ENCODE measurements around the gene TSTD2.
"Not testable (repeated sequence)": the region's sequence is repeated elsewhere in the genome, so short reads cannot be mapped to it uniquely, and the experiment has no call there.

The TSTD2 gene

DNA sequence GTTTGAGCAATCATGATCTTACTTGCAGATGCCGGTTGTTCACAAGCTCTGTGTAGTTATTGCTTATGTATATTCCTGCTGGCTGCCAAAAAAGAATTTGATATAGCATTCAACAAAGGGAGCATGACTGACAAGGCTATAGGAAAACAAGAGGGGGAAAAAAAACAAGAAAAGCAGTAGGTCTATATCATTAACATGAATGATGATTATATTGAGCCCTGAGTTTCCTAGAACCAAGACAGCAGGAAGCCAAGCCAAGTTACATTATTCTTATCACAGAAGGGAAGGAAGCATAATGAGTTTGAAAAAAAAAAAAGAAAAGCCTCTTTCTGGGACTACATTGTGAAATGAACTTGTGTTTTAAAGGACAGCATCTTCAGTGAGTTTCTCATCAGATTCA, 41.0 kb downstream of the TSTD2 start:
- DNase-seq = no peak
- Mint-ChIP-seq H3K27ac (no peak overlapping the region), H3K36me3 (ENCODE audit: low read depth) (peaks cover 10% of the 10 kb centered on the region), H3K27me3 (ENCODE audit: low read depth, poor library complexity) (peaks cover 11% of the 10 kb centered on the region), H3K4me1 (peaks cover 6% of the 10 kb centered on the region), H3K4me3 (no peak overlapping the region), H3K9me3 (peaks cover 12% of the 10 kb centered on the region)
- TF ChIP-seq, protein P1, sequence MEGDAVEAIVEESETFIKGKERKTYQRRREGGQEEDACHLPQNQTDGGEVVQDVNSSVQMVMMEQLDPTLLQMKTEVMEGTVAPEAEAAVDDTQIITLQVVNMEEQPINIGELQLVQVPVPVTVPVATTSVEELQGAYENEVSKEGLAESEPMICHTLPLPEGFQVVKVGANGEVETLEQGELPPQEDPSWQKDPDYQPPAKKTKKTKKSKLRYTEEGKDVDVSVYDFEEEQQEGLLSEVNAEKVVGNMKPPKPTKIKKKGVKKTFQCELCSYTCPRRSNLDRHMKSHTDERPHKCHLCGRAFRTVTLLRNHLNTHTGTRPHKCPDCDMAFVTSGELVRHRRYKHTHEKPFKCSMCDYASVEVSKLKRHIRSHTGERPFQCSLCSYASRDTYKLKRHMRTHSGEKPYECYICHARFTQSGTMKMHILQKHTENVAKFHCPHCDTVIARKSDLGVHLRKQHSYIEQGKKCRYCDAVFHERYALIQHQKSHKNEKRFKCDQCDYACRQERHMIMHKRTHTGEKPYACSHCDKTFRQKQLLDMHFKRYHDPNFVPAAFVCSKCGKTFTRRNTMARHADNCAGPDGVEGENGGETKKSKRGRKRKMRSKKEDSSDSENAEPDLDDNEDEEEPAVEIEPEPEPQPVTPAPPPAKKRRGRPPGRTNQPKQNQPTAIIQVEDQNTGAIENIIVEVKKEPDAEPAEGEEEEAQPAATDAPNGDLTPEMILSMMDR (IDR thresholded peaks at IDR 0.05) = no peak

DNA sequence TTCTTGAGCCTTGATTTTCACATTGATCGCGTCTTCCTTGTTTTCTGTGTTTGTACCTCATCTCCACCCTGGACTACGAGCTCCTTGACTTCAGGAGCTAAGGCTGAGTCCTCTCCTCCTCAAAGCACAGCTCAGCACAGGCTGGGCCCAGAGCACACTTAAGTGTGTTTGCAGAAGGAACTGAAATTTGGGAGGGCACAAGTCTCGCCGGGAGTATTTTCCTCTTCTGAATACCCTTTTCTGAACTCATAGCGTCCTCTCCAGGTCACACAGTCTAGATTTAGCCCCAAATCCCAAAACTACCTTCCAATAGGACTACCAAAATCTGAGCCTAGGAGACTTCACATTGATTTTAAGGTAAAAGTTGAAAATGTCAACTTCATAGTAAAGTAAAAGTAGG, 41.6 kb downstream of the TSTD2 start:
- no peak overlapping the region for H3K4me3 Mint-ChIP-seq
- H3K27me3 Mint-ChIP-seq (ENCODE audit: low read depth, poor library complexity) = peaks cover 11% of the 10 kb centered on the region
- peaks cover 14% of the 10 kb centered on the region for H3K36me3 Mint-ChIP-seq (ENCODE audit: low read depth)
- peaks cover 18% of the 10 kb centered on the region for H3K9me3 Mint-ChIP-seq
- DNase-seq = no peak
- H3K27ac Mint-ChIP-seq = no peak overlapping the region
- peaks cover 6% of the 10 kb centered on the region for H3K4me1 Mint-ChIP-seq
- TF ChIP-seq, protein P1 (IDR thresholded peaks at IDR 0.05) = no peak

DNA sequence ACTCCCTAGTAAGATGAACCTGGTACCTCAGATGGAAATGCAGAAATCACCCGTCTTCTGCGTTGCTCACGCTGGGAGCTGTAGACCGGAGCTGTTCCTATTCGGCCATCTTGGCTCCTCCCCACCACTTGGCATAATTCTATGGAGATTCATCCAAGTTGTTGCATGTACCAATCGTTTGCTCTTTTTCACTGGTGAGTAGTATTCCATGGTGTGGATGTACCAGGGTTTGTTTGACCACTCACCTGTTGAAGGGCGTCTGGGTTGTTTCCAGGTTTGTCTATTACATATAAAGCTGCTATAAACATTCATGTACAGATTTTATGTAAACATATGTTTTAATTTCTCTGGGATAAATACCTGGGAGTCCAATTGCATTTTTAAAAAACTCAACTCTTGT, 46.3 kb downstream of the TSTD2 start:
- H3K36me3 Mint-ChIP-seq (ENCODE audit: low read depth) = peaks cover 14% of the 10 kb centered on the region
- H3K4me1 Mint-ChIP-seq; H3K27me3 Mint-ChIP-seq (ENCODE audit: low read depth, poor library complexity); H3K4me3 Mint-ChIP-seq; H3K27ac Mint-ChIP-seq; DNase-seq: not testable (repeated sequence)
- H3K9me3 Mint-ChIP-seq = peaks cover 18% of the 10 kb centered on the region

DNA sequence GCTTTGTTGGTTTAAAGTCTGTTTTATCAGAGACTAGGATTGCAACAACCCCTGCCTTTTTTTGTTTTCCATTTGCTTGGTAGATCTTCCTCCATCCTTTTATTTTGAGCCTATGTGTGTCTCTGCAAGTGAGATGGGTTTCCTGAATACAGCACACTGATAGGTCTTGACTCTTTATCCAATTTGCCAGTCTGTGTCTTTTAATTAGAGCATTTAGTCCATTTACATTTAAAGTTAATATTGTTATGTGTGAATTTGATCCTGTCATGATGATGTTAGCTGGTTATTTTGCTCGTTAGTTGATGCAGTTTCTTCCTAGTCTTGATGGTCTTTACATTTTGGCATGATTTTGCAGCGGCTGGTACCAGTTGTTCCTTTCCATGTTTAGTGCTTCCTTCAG, 48.4 kb downstream of the TSTD2 start:
- Mint-ChIP-seq H3K9me3 (peaks cover 21% of the 10 kb centered on the region), H3K36me3 (ENCODE audit: low read depth) (peaks cover 14% of the 10 kb centered on the region)
- H3K27me3 Mint-ChIP-seq (ENCODE audit: low read depth, poor library complexity); H3K4me1 Mint-ChIP-seq; DNase-seq; H3K27ac Mint-ChIP-seq; H3K4me3 Mint-ChIP-seq: not testable (repeated sequence)

DNA sequence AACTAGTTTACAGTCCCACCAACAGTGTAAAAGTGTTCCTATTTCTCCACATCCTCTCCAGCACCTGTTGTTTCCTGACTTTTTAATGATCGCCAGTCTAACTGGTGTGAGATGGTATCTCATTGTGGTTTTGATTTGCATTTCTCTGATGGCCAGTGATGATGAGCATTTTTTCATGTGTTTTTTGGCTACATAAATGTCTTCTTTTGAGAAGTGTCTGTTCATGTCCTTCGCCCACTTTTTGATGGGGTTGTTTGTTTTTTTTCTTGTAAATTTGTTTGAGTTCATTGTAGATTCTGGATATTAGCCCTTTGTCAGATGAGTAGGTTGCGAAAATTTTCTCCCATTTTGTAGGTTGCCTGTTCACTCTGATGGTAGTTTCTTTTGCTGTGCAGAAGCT, 51.6 kb downstream of the TSTD2 start:
- not testable (repeated sequence) for H3K9me3 Mint-ChIP-seq; H3K27ac Mint-ChIP-seq; H3K36me3 Mint-ChIP-seq (ENCODE audit: low read depth); H3K4me1 Mint-ChIP-seq; H3K27me3 Mint-ChIP-seq (ENCODE audit: low read depth, poor library complexity); H3K4me3 Mint-ChIP-seq; DNase-seq

DNA sequence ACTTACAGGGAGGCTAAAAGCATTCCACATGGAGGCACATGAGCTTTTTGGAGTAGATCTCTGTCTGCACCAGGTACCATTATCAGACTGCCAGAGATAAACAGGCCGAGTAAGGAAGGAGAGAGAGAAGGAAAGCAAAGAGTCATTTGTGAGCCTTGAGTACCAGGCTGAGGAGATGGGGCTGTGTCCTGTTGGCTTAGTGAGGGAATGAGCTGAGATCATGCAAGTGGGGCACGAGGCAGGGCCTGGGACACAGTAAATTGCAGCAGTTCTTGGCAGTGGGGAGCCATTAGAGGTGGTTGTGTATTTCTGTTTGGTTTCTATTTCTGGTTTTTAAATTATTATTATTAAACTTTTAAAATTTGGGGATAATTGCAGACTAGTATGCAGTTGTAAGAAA, 53.3 kb downstream of the TSTD2 start:
- Mint-ChIP-seq H3K4me3 (no peak overlapping the region), H3K27ac (no peak overlapping the region), H3K9me3 (peaks cover 4% of the 10 kb centered on the region), H3K36me3 (ENCODE audit: low read depth) (no peaks in the 10 kb centered on the region), H3K4me1 (no peaks in the 10 kb centered on the region), H3K27me3 (ENCODE audit: low read depth, poor library complexity) (peaks cover 13% of the 10 kb centered on the region)
- TF ChIP-seq, protein P1 (IDR thresholded peaks at IDR 0.05) = no peak
- DNase-seq = no peak

DNA sequence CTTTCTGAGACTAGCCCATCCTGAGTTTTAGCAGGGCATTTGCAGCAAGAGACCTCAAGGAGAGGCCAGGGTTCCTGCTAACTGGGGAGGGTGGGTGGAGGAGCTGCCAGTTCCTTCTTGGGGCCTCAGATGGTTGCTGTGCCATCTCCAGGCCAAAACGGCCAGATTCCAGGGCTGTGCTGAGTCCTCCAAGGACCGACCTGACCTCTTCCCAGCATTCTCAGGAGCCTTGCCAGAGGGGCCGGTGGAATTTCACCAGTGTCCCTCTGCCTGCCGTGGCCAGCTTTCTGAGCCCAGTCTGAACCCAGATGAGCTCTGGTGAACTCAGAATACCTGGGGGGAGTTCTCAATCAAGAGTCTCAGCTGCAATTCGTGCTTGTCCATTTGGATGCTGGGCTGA, 54.3 kb downstream of the TSTD2 start:
- Mint-ChIP-seq H3K9me3 (peaks cover 4% of the 10 kb centered on the region), H3K27me3 (ENCODE audit: low read depth, poor library complexity) (peaks cover 14% of the 10 kb centered on the region), H3K4me1 (no peaks in the 10 kb centered on the region), H3K4me3 (no peak overlapping the region), H3K27ac (no peak overlapping the region), H3K36me3 (ENCODE audit: low read depth) (no peaks in the 10 kb centered on the region)
- DNase-seq = no peak
- TF ChIP-seq, protein P1 (IDR thresholded peaks at IDR 0.05) = no peak
